B cell (primary cell): ENCODE results near the gene MET. TPM values are rescaled to one million over a fixed set of nuclear protein-coding genes. Genes with fewer than 3 reads are reported as not detected.

Experiments
- ATAC-seq: fragments of 200-7000 bp; cut with Tn5 transposase; one replicate; pipeline ENCODE4 v1.10.0; 2021; ENCODE audit warnings: low read depth, mild to moderate bottlenecking, moderate number of reproducible peaks, moderate library complexity
- CTCF ChIA-PET: fragments of 350-600 bp; sonication (Branson Sonifier 250); formaldehyde crosslinking; loops from one replicate; lab custom pipeline; 2021; ENCODE audit warnings: antibody characterized with exemption, inconsistent platforms; lab: Charles Lee
- POLR2A ChIA-PET: fragments of 350-600 bp; sonication (Branson Sonifier 250); formaldehyde crosslinking; loops from one replicate; lab custom pipeline; 2021; ENCODE audit warnings: antibody characterized with exemption; lab: Charles Lee
- DNase-seq: peaks from one replicate; pipeline ENCODE4 v3.0.0; 2013
- H2AFZ ChIP-seq: 2 replicates; pipeline ENCODE4 v1.6.1; 2012; ENCODE audit warnings: mild to moderate bottlenecking, low read depth, low read length; ENCODE audit not compliant: insufficient read depth, poor library complexity, severe bottlenecking
- H3K27ac ChIP-seq, 2 donors: 1 replicate in 1 of 2; 2 replicates in 1 of 2; pipeline ENCODE4 v1.5.1; 2012 to 2013; ENCODE audit warnings: low read length in 2 of 2, mild to moderate bottlenecking in 2 of 2, moderate library complexity in 1 of 2
- H3K27me3 ChIP-seq, 4 experiments: fragments of 200-600 bp in 1 of 4; sonication (generic) in 1 of 4; replicated peaks in 1 of 4; 1 replicate in 2 of 4; 2 replicates in 2 of 4; pipeline versions ENCODE4 v1.6.1 to v1.7.0; 2013 to 2016; ENCODE audit warnings: low read length in 3 of 4, mild to moderate bottlenecking in 2 of 4, mixed read lengths in 1 of 4, moderate library complexity in 1 of 4; ENCODE audit not compliant: insufficient read depth in 4 of 4, control insufficient read depth in 3 of 4; ENCODE audit errors: control extremely low read depth in 1 of 4
- H3K36me3 ChIP-seq, 2 experiments: replicated peaks in 1 of 2; 1 replicate in 1 of 2; 2 replicates in 1 of 2; pipeline versions ENCODE4 v1.6.1 to v1.7.1; 2013; ENCODE audit warnings: low read length in 1 of 2; ENCODE audit not compliant: insufficient read depth in 2 of 2, control insufficient read depth in 1 of 2; ENCODE audit errors: control extremely low read depth in 1 of 2, extremely low read depth in 1 of 2
- H3K4me1 ChIP-seq, 2 donors: fragments of 200-600 bp in 1 of 2; sonication (generic) in 1 of 2; 1 replicate in 1 of 2; 2 replicates in 1 of 2; pipeline versions ENCODE4 v1.5.1 to v1.6.1; 2013 to 2017; ENCODE audit warnings: low read length in 2 of 2; ENCODE audit not compliant: control insufficient read depth in 2 of 2, insufficient read depth in 2 of 2
- H3K4me2 ChIP-seq: replicated peaks from 2 replicates; pipeline ENCODE3; 2012; ENCODE audit warnings: mild to moderate bottlenecking, low read depth, low read length; ENCODE audit not compliant: poor library complexity, severe bottlenecking
- H3K4me3 ChIP-seq, 5 experiments: fragments of 200-600 bp in 1 of 5; sonication (generic) in 1 of 5; 1 replicate in 3 of 5; 2 replicates in 2 of 5; pipeline versions ENCODE4 v1.5.1 to v1.7.0; 2011 to 2016; ENCODE audit warnings: low read length in 4 of 5, mild to moderate bottlenecking in 4 of 5, low read depth in 2 of 5, control low read depth in 1 of 5, moderate library complexity in 1 of 5; ENCODE audit not compliant: insufficient read depth in 1 of 5; ENCODE audit errors: control extremely low read depth in 1 of 5, extremely low read depth in 1 of 5
- H3K79me2 ChIP-seq: fragments of 200-600 bp; sonication (generic); one replicate; pipeline ENCODE4 v1.6.0; 2016; ENCODE audit warnings: low read length; ENCODE audit not compliant: control insufficient read depth, insufficient read depth
- H3K9ac ChIP-seq: fragments of 200-600 bp; sonication (generic); 2 replicates; pipeline ENCODE4 v1.6.1; 2017; ENCODE audit warnings: mild to moderate bottlenecking, low read length, moderate library complexity
- H3K9me3 ChIP-seq, 3 donors: one replicate each; pipeline versions ENCODE4 v1.6.1 to v1.7.1; 2013; ENCODE audit warnings: low read length in 2 of 3; ENCODE audit not compliant: control insufficient read depth in 2 of 3, insufficient read depth in 1 of 3; ENCODE audit errors: control extremely low read depth in 1 of 3
- H4K20me1 ChIP-seq: 2 replicates; pipeline ENCODE4 v1.6.0; 2012; ENCODE audit warnings: mild to moderate bottlenecking, low read length; ENCODE audit not compliant: insufficient read depth, control insufficient read depth, poor library complexity, severe bottlenecking
- H3K27ac Mint-ChIP-seq: one replicate; pipeline ENCODE4 v1.8.0; 2021; ENCODE audit warnings: mixed read lengths
- H3K27me3 Mint-ChIP-seq: one replicate; pipeline ENCODE4 v1.8.0; 2021; ENCODE audit warnings: mixed read lengths
- H3K4me1 Mint-ChIP-seq: one replicate; pipeline ENCODE4 v1.8.0; 2021; ENCODE audit warnings: mixed read lengths
- H3K4me3 Mint-ChIP-seq: one replicate; pipeline ENCODE4 v1.8.0; 2021; ENCODE audit warnings: mixed read lengths
- H3K9me3 Mint-ChIP-seq: one replicate; pipeline ENCODE4 v1.8.0; 2022; ENCODE audit warnings: mixed read lengths; ENCODE audit not compliant: insufficient read depth
- CTCF ChIP-seq: fragments of 200-600 bp; IDR thresholded peaks from one replicate; pipeline ENCODE4 v1.8.0; 2022; ENCODE audit warnings: antibody characterized with exemption, mild to moderate bottlenecking
- EZH2 ChIP-seq: IDR thresholded peaks from 2 replicates; pipeline ENCODE4 v1.6.1; 2012; ENCODE audit warnings: borderline replicate concordance, low read depth, mild to moderate bottlenecking, moderate library complexity, low read length; ENCODE audit not compliant: insufficient read depth, poor library complexity, severe bottlenecking
- WGBS: methylation state at CpG from one replicate; pipeline ENCODE4 v1.1.5; 2013; ENCODE audit warnings: missing lambda C conversion rate; ENCODE audit not compliant: insufficient coverage; 5-methylcytosine and 5-hydroxymethylcytosine counted together
- intact Hi-C: fragments of 100-400 bp; cut with micrococcal nuclease; formaldehyde crosslinking; loops from one replicate; pipeline ENCODE4 v1.10.0; 2022
- polyA plus RNA-seq: library from polyadenylated mRNA; depleted of rRNA; stranded (reverse); fragments of >200 nt; gene quantifications from 2 replicates; pipeline ENCODE4 v1.2.3, GENCODE V29; 2012
- total RNA-seq, 2 donors: library from RNA; stranded (reverse); fragments of 120-200 nt in 1 of 2; gene quantifications; 1 replicate in 1 of 2; 2 replicates in 1 of 2; pipeline versions ENCODE4 v1.2.3 to v1.2.4, GENCODE V29; 2013 to 2022

The MET gene
- total and polyA plus RNA-seq, 2 donors (not counting 1 experiment from before 2014, with no cell fraction given): 0.03 to 0.59 TPM

DNA sequence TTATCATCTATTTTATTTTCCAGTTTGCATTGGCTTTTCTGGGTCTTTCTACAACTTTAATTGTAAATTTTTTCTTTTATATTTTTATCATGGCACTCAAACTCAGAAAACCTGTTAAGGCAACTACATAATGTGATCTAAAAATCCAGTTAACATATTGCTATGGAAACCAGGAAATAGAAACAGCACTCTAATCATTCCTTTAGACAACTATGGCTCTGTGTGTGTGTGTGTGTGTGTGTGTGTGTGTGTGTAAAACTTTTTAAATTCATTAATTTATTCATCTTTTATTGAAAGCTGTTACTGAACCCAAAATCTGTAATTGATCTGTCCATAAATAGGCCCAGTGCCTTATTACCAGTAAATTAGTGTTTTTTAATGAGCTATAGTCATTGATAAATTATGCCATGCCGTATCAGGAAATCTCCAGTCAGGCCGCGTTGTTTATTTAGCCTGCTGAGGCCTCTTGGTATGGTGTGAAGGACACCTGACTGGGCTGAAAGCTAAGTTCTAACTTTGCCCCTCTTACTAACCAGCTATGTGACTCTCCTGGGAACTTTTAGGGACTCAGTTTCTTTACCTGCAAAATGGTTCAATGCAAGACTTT, 1.5 kb upstream of the MET start:
- Mint-ChIP-seq H3K4me1 (peaks cover 18% of the 10 kb centered on the region), H3K4me3 (no peak overlapping the region), H3K27me3 (peaks cover 67% of the 10 kb centered on the region), H3K9me3 (no peaks in the 10 kb centered on the region), H3K27ac (no peak overlapping the region)
- H2AFZ ChIP-seq: no peak overlapping the region
- ATAC-seq: no peak
- no peak overlapping the region for H3K27ac ChIP-seq
- peaks cover 14 to 15% of the 10 kb centered on the region in 2 donors for H3K4me1 ChIP-seq
- H3K27me3 ChIP-seq: peaks cover 0 to 49% (median 43%) of the 10 kb centered on the region in 4 experiments
- no peak overlapping the region for H3K4me3 ChIP-seq
- CTCF ChIA-PET: interaction anchor here (0.7 to 3.8 kb wide), 5 partner anchors 11 to 175 kb away, joined by 3 to 17 read pairs (median 6); no protein-coding TSS in a partner anchor
- 100% methylated on average over 2 of the region's 3 CpGs for WGBS
- no peaks in the 10 kb centered on the region for H3K79me2 ChIP-seq
- H4K20me1 ChIP-seq: no peaks in the 10 kb centered on the region
- H3K9me3 ChIP-seq: peaks cover 1 to 5% (median 3%) of the 10 kb centered on the region in 3 donors
- no peak for DNase-seq
- no peak overlapping the region for H3K4me2 ChIP-seq
- intact Hi-C loops: loop anchor here (1.0 to 10.0 kb wide), 4 partner anchors 78 to 506 kb away; no protein-coding TSS in a partner anchor
- POLR2A ChIA-PET: no interaction called here
- no peak overlapping the region for H3K9ac ChIP-seq
- H3K36me3 ChIP-seq: no peaks in the 10 kb centered on the region
- TF ChIP-seq EZH2 (no peak), CTCF (no peak)

DNA sequence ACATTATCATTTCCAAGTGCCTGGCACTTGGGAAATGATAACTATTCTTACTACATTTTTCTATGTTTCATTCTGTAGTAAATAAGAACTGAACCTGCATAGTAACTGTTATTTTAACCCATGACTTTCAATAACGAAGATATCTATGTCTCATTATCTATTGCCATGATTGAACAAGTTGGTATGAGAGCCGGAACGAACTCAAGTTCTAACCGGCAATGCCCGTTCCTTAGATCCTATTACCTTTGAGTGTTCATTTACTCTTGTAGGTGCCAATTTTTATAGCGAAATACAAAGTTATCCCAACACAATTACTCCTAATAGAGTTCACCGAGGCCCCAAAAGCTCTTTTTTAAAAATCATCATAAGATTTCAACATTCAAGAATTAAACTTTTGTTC, 885 bp upstream of the MET start:
- H2AFZ ChIP-seq: no peak overlapping the region
- POLR2A ChIA-PET: no interaction called here
- H3K9ac ChIP-seq: no peak overlapping the region

More for the DNA sequence above, 885 bp upstream of the MET start:
- TF ChIP-seq EZH2: no peak
- no peak for TF ChIP-seq CTCF
- H3K79me2 ChIP-seq: no peaks in the 10 kb centered on the region
- CTCF ChIA-PET: interaction anchor here (0.7 to 3.8 kb wide), 10 partner anchors 10 to 175 kb away, joined by 3 to 17 read pairs (median 5); no protein-coding TSS in a partner anchor
- peaks cover 0 to 49% (median 43%) of the 10 kb centered on the region in 4 experiments for H3K27me3 ChIP-seq
- no peak overlapping the region for H3K27ac Mint-ChIP-seq
- peak overlapping the region; percentile 82 for H3K4me3 Mint-ChIP-seq
- DNase-seq: no peak
- H3K27me3 Mint-ChIP-seq: peaks cover 64% of the 10 kb centered on the region
- H3K9me3 Mint-ChIP-seq: no peaks in the 10 kb centered on the region
- H3K4me1 ChIP-seq: peaks cover 14 to 15% of the 10 kb centered on the region in 2 donors
- H4K20me1 ChIP-seq: no peaks in the 10 kb centered on the region
- peak overlapping the region; percentile 85 for H3K4me2 ChIP-seq
- no peak overlapping the region for H3K27ac ChIP-seq
- H3K9me3 ChIP-seq: peaks cover 1 to 5% (median 3%) of the 10 kb centered on the region in 3 donors
- ATAC-seq: no peak
- H3K36me3 ChIP-seq: no peaks in the 10 kb centered on the region
- H3K4me3 ChIP-seq: no peak overlapping the region
- no CpG with 5 or more reads among the region's 7 CpGs for WGBS
- intact Hi-C loops: loop anchor here (1.0 to 10.0 kb wide), 4 partner anchors 79 to 506 kb away; no protein-coding TSS in a partner anchor
- H3K4me1 Mint-ChIP-seq: peaks cover 18% of the 10 kb centered on the region
